ENCODE data around the gene RAPH1.
"Not testable (repeated sequence)": the region's sequence is repeated elsewhere in the genome, so short reads cannot be mapped to it uniquely, and the experiment has no call there.

RAPH1 gene

DNA sequence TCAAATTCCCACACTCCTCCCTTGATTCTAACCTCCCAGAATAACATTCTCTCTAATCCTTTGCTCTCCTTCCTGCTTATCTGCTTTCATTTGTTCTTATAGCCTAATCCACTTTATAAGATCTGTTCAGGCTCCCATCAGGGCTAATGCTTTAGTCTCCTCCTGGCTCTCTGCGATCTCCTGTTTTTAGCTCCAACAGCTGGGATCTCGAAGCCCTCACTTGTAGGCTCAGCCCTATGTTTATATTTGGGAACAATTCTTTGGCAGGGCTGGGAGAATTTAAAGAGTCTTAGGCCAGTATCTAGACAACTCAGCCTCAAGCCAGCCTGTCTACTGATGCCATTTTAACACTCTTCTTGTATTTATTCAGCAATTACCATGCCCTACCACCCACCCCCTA, 27.2 kb upstream of the RAPH1 start:
- no peak overlapping the region for H3K4me3 Mint-ChIP-seq
- no peaks in the 10 kb centered on the region for H3K27me3 Mint-ChIP-seq
- H3K4me1 Mint-ChIP-seq (ENCODE audit: low read depth): no peaks in the 10 kb centered on the region
- H3K9me3 Mint-ChIP-seq (ENCODE audit: low read depth): no peaks in the 10 kb centered on the region
- no peaks in the 10 kb centered on the region for H3K36me3 Mint-ChIP-seq
- no peak overlapping the region for H3K27ac Mint-ChIP-seq

DNA sequence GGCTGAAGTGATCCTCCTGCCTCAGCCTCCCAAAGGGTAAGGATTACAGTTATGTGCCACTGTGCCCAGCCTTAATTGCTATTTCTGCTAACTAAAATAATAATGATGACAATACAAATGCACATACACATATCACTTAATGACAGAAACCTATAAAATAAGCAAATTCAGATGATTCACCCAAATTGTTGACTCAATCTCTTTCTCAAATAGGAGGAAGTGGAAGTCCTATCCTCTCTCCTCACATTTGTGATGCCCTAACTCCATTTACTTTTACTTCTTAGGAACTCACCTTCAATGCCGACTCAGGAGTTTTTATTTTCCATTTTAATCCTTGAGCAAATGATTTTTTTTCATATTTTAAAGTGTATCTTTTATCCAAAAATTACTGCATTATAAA, 24.5 kb upstream of the RAPH1 start:
- no peak overlapping the region for H3K27ac Mint-ChIP-seq
- no peaks in the 10 kb centered on the region for H3K36me3 Mint-ChIP-seq
- H3K9me3 Mint-ChIP-seq (ENCODE audit: low read depth): no peaks in the 10 kb centered on the region
- no peaks in the 10 kb centered on the region for H3K27me3 Mint-ChIP-seq
- no peak overlapping the region for H3K4me3 Mint-ChIP-seq
- no peaks in the 10 kb centered on the region for H3K4me1 Mint-ChIP-seq (ENCODE audit: low read depth)

- no peaks in the 10 kb centered on the region for H3K27me3 Mint-ChIP-seq
- no peaks in the 10 kb centered on the region for H3K36me3 Mint-ChIP-seq
- no peak overlapping the region for H3K27ac Mint-ChIP-seq
- H3K9me3 Mint-ChIP-seq (ENCODE audit: low read depth): no peaks in the 10 kb centered on the region
- H3K4me1 Mint-ChIP-seq (ENCODE audit: low read depth): peaks cover under 1% of the 10 kb centered on the region
- no peak overlapping the region for H3K4me3 Mint-ChIP-seq
Observed at GRCh38 chr2:203553784-203554183, 18.7 kb upstream of the RAPH1 start.

- H3K9me3 Mint-ChIP-seq (ENCODE audit: low read depth): no peaks in the 10 kb centered on the region
- H3K27me3 Mint-ChIP-seq: no peaks in the 10 kb centered on the region
- no peak overlapping the region for H3K27ac Mint-ChIP-seq
- no peak overlapping the region for H3K4me3 Mint-ChIP-seq
- peaks cover 9% of the 10 kb centered on the region for H3K4me1 Mint-ChIP-seq (ENCODE audit: low read depth)
- H3K36me3 Mint-ChIP-seq: no peaks in the 10 kb centered on the region
Observed at GRCh38 chr2:203551778-203552177, 16.7 kb upstream of the RAPH1 start.

GRCh38 chr2:203550266-203550665, 15.2 kb upstream of the RAPH1 start:
- Mint-ChIP-seq H3K9me3 (ENCODE audit: low read depth) (no peaks in the 10 kb centered on the region), H3K27me3 (no peaks in the 10 kb centered on the region), H3K4me1 (ENCODE audit: low read depth) (peaks cover 9% of the 10 kb centered on the region), H3K36me3 (no peaks in the 10 kb centered on the region), H3K4me3 (no peak overlapping the region), H3K27ac (no peak overlapping the region)

GRCh38 chr2:203549406-203549805, 14.3 kb upstream of the RAPH1 start:
- no peak overlapping the region for H3K27ac Mint-ChIP-seq
- H3K4me3 Mint-ChIP-seq: no peak overlapping the region
- no peaks in the 10 kb centered on the region for H3K36me3 Mint-ChIP-seq
- peaks cover 9% of the 10 kb centered on the region for H3K4me1 Mint-ChIP-seq (ENCODE audit: low read depth)
- H3K9me3 Mint-ChIP-seq (ENCODE audit: low read depth): no peaks in the 10 kb centered on the region
- no peaks in the 10 kb centered on the region for H3K27me3 Mint-ChIP-seq

DNA sequence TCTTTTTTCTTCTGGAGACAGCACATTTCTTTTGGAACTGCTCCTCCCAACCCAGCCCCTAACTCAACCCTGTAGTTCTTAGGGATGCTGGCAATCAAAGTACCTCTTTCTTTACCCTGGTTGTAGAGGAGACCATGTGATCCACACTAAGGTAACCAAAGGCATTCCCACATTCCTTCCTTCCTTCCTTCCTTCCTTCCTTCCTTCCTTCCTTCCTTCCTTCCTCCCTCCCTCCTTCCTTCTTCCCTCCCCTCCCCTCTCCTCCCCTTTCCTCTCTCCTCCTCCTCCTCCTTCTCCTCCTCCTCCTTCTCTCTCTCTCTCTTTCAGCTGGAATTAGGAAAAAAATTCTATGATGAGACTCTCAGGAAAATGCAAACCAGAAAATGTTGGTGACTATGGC, 13.8 kb upstream of the RAPH1 start:
- Mint-ChIP-seq H3K4me1 (ENCODE audit: low read depth) (peaks cover 9% of the 10 kb centered on the region), H3K4me3 (no peak overlapping the region), H3K9me3 (ENCODE audit: low read depth) (no peaks in the 10 kb centered on the region), H3K27me3 (no peaks in the 10 kb centered on the region), H3K27ac (no peak overlapping the region), H3K36me3 (no peaks in the 10 kb centered on the region)

DNA sequence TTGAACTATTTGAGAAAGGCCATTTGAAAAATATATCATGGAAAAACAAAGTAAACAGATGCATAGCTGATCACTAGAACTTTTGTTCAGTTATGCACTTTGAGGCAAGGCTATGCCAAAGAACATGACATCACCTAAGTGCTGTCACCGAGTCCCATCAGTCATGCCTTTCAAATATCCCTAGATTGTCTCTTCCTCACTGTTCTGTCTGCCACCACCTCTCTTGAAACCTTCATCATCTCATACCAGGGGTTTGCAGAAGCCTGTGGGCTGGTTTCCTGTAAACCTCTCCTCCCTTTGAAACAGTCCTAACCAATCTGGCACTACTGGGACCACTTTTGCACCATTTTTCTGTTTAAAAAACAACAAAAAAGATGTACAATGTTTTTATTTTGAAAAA, 12.3 kb upstream of the RAPH1 start:
- Mint-ChIP-seq H3K36me3 (no peaks in the 10 kb centered on the region), H3K27me3 (no peaks in the 10 kb centered on the region), H3K4me1 (ENCODE audit: low read depth) (peaks cover 9% of the 10 kb centered on the region), H3K4me3 (no peak overlapping the region), H3K9me3 (ENCODE audit: low read depth) (no peaks in the 10 kb centered on the region), H3K27ac (no peak overlapping the region)

DNA sequence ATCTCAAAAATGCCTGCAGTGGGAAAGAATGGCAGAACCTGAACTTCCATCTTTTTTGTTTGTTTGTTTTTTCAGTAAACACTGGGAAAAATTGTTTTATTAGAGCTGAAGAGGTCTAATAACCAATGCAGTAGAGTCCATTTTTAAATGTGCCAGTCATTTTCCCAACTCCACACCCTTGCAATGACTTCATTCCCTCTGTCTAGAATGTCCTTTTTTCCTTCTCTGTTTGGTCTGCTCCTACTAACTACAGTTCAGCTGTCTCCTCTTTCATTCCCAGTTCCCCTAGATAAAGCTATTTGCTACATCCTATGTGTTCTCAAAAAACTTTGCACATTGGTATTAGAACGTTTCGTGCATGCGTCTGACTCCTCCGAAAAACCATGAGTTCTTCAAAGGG, 9.3 kb upstream of the RAPH1 start:
- Mint-ChIP-seq H3K27me3 (no peaks in the 10 kb centered on the region), H3K9me3 (ENCODE audit: low read depth) (no peaks in the 10 kb centered on the region), H3K4me1 (ENCODE audit: low read depth) (peaks cover 9% of the 10 kb centered on the region), H3K36me3 (no peaks in the 10 kb centered on the region), H3K27ac (no peak overlapping the region), H3K4me3 (no peak overlapping the region)

GRCh38 chr2:203543898-203544328, 8.8 kb upstream of the RAPH1 start:
- Mint-ChIP-seq H3K27me3 (no peaks in the 10 kb centered on the region), H3K4me3 (no peak overlapping the region), H3K4me1 (ENCODE audit: low read depth) (peaks cover 9% of the 10 kb centered on the region), H3K36me3 (no peaks in the 10 kb centered on the region), H3K9me3 (ENCODE audit: low read depth) (peaks cover 2% of the 10 kb centered on the region), H3K27ac (no peak overlapping the region)

DNA sequence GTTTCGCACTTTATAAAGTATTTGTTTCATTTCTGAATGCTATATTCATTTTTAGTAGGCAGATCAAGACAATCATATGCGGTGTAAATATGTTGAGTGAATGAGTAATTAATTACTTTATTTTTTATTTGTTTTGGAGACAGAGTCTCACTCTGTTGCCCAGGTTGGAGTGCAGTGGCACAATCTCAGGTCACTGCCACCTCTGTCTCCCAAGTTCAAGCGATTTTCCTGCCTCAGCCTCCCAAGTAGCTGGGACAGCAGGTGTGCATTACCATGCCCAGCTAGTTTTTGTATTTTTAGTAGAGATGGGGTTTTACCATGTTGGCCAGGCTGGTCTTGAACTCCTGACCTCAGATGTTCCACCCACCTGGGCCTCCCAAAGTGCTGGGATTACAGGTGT, 5.5 kb upstream of the RAPH1 start:
- H3K27ac Mint-ChIP-seq; H3K36me3 Mint-ChIP-seq; H3K27me3 Mint-ChIP-seq; H3K4me1 Mint-ChIP-seq (ENCODE audit: low read depth); H3K4me3 Mint-ChIP-seq: not testable (repeated sequence)
- peaks cover 19% of the 10 kb centered on the region for H3K9me3 Mint-ChIP-seq (ENCODE audit: low read depth)

GRCh38 chr2:203538237-203538636, 3.1 kb upstream of the RAPH1 start:
- H3K4me3 Mint-ChIP-seq, H3K36me3 Mint-ChIP-seq, H3K27ac Mint-ChIP-seq, H3K27me3 Mint-ChIP-seq: not testable (repeated sequence)
- H3K9me3 Mint-ChIP-seq (ENCODE audit: low read depth): peaks cover 19% of the 10 kb centered on the region
- H3K4me1 Mint-ChIP-seq (ENCODE audit: low read depth): peaks cover 21% of the 10 kb centered on the region

DNA sequence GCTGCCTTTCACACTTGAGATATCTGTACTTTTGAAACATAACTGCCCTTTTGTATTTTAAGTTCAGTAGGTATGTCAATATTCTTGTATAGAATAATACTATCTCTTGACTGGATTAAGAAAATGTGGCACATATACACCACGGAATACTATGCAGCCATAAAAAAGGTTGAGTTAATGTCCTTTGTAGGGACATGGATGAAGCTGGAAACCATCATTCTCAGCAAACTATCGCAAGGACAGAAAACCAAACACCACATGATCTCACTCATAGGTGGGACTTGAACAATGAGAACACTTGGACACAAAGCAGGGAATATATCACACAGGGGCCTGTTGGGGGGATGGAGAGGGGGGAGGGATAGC, 1.5 kb upstream of the RAPH1 start:
- H3K4me1 Mint-ChIP-seq (ENCODE audit: low read depth): peaks cover 27% of the 10 kb centered on the region
- peaks cover 19% of the 10 kb centered on the region for H3K9me3 Mint-ChIP-seq (ENCODE audit: low read depth)
- H3K27ac Mint-ChIP-seq, H3K36me3 Mint-ChIP-seq, H3K27me3 Mint-ChIP-seq: not testable (repeated sequence)
- H3K4me3 Mint-ChIP-seq: peak overlapping the region; percentile 88

- peak overlapping the region; percentile 88 for H3K4me3 Mint-ChIP-seq
- H3K36me3 Mint-ChIP-seq: peaks cover 4% of the 10 kb centered on the region
- peaks cover 19% of the 10 kb centered on the region for H3K9me3 Mint-ChIP-seq (ENCODE audit: low read depth)
- peak overlapping the region; percentile 50 for H3K27ac Mint-ChIP-seq
- peaks cover 27% of the 10 kb centered on the region for H3K4me1 Mint-ChIP-seq (ENCODE audit: low read depth)
- H3K27me3 Mint-ChIP-seq: peaks cover 10% of the 10 kb centered on the region
Observed at GRCh38 chr2:203535784-203536585, 884 bp upstream of the RAPH1 start.

DNA sequence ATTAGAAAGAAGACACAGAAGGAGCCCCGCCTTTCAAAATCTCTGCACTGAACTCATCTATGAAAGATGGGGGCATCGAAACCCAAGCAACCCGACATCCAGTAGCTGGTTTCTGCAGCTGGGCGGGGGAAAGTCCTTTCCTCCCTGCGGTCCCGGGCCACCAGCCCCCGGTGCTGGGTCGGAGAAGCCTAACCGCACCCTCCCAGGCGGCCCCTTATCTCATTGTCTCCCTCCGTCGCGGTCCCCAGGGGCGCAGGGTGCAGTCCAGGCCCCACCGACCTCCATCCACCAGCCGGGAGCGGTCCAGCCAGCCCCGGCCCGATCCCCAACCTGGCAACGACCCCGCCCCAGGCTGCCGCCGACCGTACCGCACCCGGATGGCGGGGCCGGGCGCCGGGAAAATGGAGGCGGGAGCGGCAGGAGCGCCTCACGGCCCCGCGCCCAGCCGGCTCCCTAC, 452 bp downstream of the RAPH1 start:
- Mint-ChIP-seq H3K36me3 (peaks cover 6% of the 10 kb centered on the region), H3K4me1 (ENCODE audit: low read depth) (peaks cover 27% of the 10 kb centered on the region), H3K27ac (no peak overlapping the region), H3K27me3 (peaks cover 15% of the 10 kb centered on the region), H3K9me3 (ENCODE audit: low read depth) (peaks cover 19% of the 10 kb centered on the region), H3K4me3 (peak overlapping the region; percentile 88)

Data from activated naive CD8-positive, alpha-beta T cell (primary cell).